VCaP (cell line): ENCODE measurements around the gene ITPKA.

Source experiments
- H3K27ac ChIP-seq: fragments of 450-650 bp; 2 replicates; pipeline ENCODE4 v1.5.1; 2017
- CTCF ChIP-seq: fragments of 450-650 bp; conservative IDR thresholded peaks from 2 replicates; pipeline ENCODE4 v1.5.1; 2017; ENCODE audit warnings: mild to moderate bottlenecking, moderate library complexity

ITPKA gene

GRCh38 chr15:41483519-41483918, 10.2 kb upstream of the ITPKA start:
- no peak for TF ChIP-seq CTCF
- H3K27ac ChIP-seq, result no peak overlapping the region

- H3K27ac ChIP-seq, result no peak overlapping the region
- TF ChIP-seq CTCF, result no peak
Measured at GRCh38 chr15:41484937-41485625, 8.6 kb upstream of the ITPKA start.

- no peak for TF ChIP-seq CTCF
Measured at GRCh38 chr15:41486286-41486685, 7.4 kb upstream of the ITPKA start.

GRCh38 chr15:41487381-41487780, 6.3 kb upstream of the ITPKA start:
- TF ChIP-seq CTCF, result no peak
- H3K27ac ChIP-seq, result no peak overlapping the region

More at GRCh38 chr15:41486286-41486685, 7.4 kb upstream of the ITPKA start:
- no peak overlapping the region for H3K27ac ChIP-seq

- TF ChIP-seq CTCF, result no peak
- no peak overlapping the region for H3K27ac ChIP-seq
Measured at GRCh38 chr15:41487802-41488201, 5.9 kb upstream of the ITPKA start.

- no peak overlapping the region for H3K27ac ChIP-seq
- no peak for TF ChIP-seq CTCF
Measured at GRCh38 chr15:41489641-41490040, 4.0 kb upstream of the ITPKA start.

GRCh38 chr15:41490355-41490754, 3.3 kb upstream of the ITPKA start:
- no peak for TF ChIP-seq CTCF
- no peak overlapping the region for H3K27ac ChIP-seq
